Mesodermal cell (in vitro differentiated cells): ENCODE results near the gene DLG5.

ENCODE experiments used
- H3K27ac ChIP-seq: 2 replicates; pipeline ENCODE4 v1.7.0; 2013; ENCODE audit warnings: mild to moderate bottlenecking, low read depth, low read length, moderate library complexity; ENCODE audit not compliant: severe bottlenecking
- H3K36me3 ChIP-seq: 2 replicates; pipeline ENCODE4 v1.7.1; 2013; ENCODE audit warnings: mild to moderate bottlenecking, low read length, moderate library complexity; ENCODE audit not compliant: control insufficient read depth, insufficient read depth
- H3K4me1 ChIP-seq: one replicate; pipeline ENCODE4 v1.7.1; 2013; ENCODE audit warnings: mild to moderate bottlenecking, low read length; ENCODE audit not compliant: insufficient read depth, control insufficient read depth, poor library complexity, severe bottlenecking
- H3K4me3 ChIP-seq: 2 replicates; pipeline ENCODE4 v1.7.0; 2013; ENCODE audit warnings: low read length, control low read depth, mild to moderate bottlenecking; ENCODE audit not compliant: insufficient read depth, poor library complexity, severe bottlenecking; ENCODE audit errors: extremely low read depth
- H3K9me3 ChIP-seq: 2 replicates; pipeline ENCODE4 v1.7.1; 2013; ENCODE audit warnings: mild to moderate bottlenecking, low read length, moderate library complexity; ENCODE audit not compliant: control insufficient read depth
- WGBS, 2 experiments: methylation state at CpG; one replicate each; pipeline ENCODE4 v1.1.5; 2013; ENCODE audit warnings: missing lambda C conversion rate in 2 of 2; ENCODE audit not compliant: insufficient coverage in 2 of 2; 5-methylcytosine and 5-hydroxymethylcytosine counted together

The DLG5 gene

GRCh38 chr10:77833792-77834191, 92.8 kb downstream of the DLG5 start:
- Histone ChIP-seq H3K27ac (no peak overlapping the region), H3K4me1 (peaks cover 13% of the 10 kb centered on the region), H3K36me3 (peaks cover 89% of the 10 kb centered on the region), H3K4me3 (no peak overlapping the region), H3K9me3 (no peaks in the 10 kb centered on the region)
- WGBS, 2 experiments: 94 to 98% methylated on average over 13 of the region's 15 CpGs

GRCh38 chr10:77833225-77833624, 93.3 kb downstream of the DLG5 start:
- Histone ChIP-seq H3K4me3 (no peak overlapping the region), H3K36me3 (peaks cover 92% of the 10 kb centered on the region), H3K4me1 (peaks cover 10% of the 10 kb centered on the region), H3K27ac (no peak overlapping the region), H3K9me3 (no peaks in the 10 kb centered on the region)
- 92 to 100% methylated on average over 6 of the region's 6 CpGs for WGBS, 2 experiments

- Histone ChIP-seq H3K4me3 (no peak overlapping the region), H3K27ac (no peak overlapping the region), H3K36me3 (peaks cover 98% of the 10 kb centered on the region), H3K4me1 (peaks cover 10% of the 10 kb centered on the region), H3K9me3 (no peaks in the 10 kb centered on the region)
- WGBS, 2 experiments: 100% methylated on average over 1 to 2 of the region's 2 CpGs
Observed at GRCh38 chr10:77832238-77832637, 94.3 kb downstream of the DLG5 start.

- 96 to 97% methylated on average over 7 of the region's 10 CpGs for WGBS, 2 experiments
- Histone ChIP-seq H3K9me3 (no peaks in the 10 kb centered on the region), H3K27ac (no peak overlapping the region), H3K36me3 (peaks cover 96% of the 10 kb centered on the region), H3K4me1 (no peaks in the 10 kb centered on the region), H3K4me3 (no peak overlapping the region)
Observed at GRCh38 chr10:77829356-77829755, 97.2 kb downstream of the DLG5 start.

- Histone ChIP-seq H3K36me3 (peaks cover 95% of the 10 kb centered on the region), H3K4me1 (no peaks in the 10 kb centered on the region), H3K9me3 (no peaks in the 10 kb centered on the region), H3K4me3 (no peak overlapping the region), H3K27ac (no peak overlapping the region)
- WGBS, 2 experiments: 100% methylated on average over 1 of the region's 6 CpGs; no CpG with 5 or more reads in 1 of the 2 experiments
Observed at GRCh38 chr10:77828377-77828776, 98.2 kb downstream of the DLG5 start.

GRCh38 chr10:77827366-77827765, 99.2 kb downstream of the DLG5 start:
- 96 to 98% methylated on average over 8 to 9 of the region's 9 CpGs for WGBS, 2 experiments
- Histone ChIP-seq H3K27ac (no peak overlapping the region), H3K4me1 (no peaks in the 10 kb centered on the region), H3K36me3 (peaks cover 92% of the 10 kb centered on the region), H3K9me3 (no peaks in the 10 kb centered on the region), H3K4me3 (no peak overlapping the region)

GRCh38 chr10:77825965-77826364, 100.6 kb downstream of the DLG5 start:
- H3K4me3 ChIP-seq: no peak overlapping the region
- 78 to 93% methylated on average over 5 of the region's 5 CpGs for WGBS, 2 experiments
- H3K27ac ChIP-seq: no peak overlapping the region
- no peaks in the 10 kb centered on the region for H3K9me3 ChIP-seq
- H3K4me1 ChIP-seq: no peaks in the 10 kb centered on the region
- H3K36me3 ChIP-seq: peaks cover 92% of the 10 kb centered on the region

GRCh38 chr10:77824908-77825307, 101.6 kb downstream of the DLG5 start:
- Histone ChIP-seq H3K27ac (no peak overlapping the region), H3K36me3 (peaks cover 91% of the 10 kb centered on the region), H3K4me3 (no peak overlapping the region), H3K9me3 (no peaks in the 10 kb centered on the region), H3K4me1 (no peaks in the 10 kb centered on the region)
- WGBS, 2 experiments: 96 to 98% methylated on average over 5 to 7 of the region's 7 CpGs

GRCh38 chr10:77823811-77824542, 102.6 kb downstream of the DLG5 start:
- H3K36me3 ChIP-seq: peaks cover 90% of the 10 kb centered on the region
- WGBS, 2 experiments: 95% methylated on average over 10 of the region's 10 CpGs
- H3K4me3 ChIP-seq: no peak overlapping the region
- no peaks in the 10 kb centered on the region for H3K4me1 ChIP-seq
- no peaks in the 10 kb centered on the region for H3K9me3 ChIP-seq
- no peak overlapping the region for H3K27ac ChIP-seq

- Histone ChIP-seq H3K36me3 (peaks cover 91% of the 10 kb centered on the region), H3K27ac (no peak overlapping the region), H3K9me3 (no peaks in the 10 kb centered on the region), H3K4me3 (no peak overlapping the region), H3K4me1 (no peaks in the 10 kb centered on the region)
- WGBS, 2 experiments: 94 to 96% methylated on average over 10 to 12 of the region's 12 CpGs
Observed at GRCh38 chr10:77821551-77821950, 105.0 kb downstream of the DLG5 start.

- Histone ChIP-seq H3K36me3 (peaks cover 91% of the 10 kb centered on the region), H3K4me1 (no peaks in the 10 kb centered on the region), H3K4me3 (no peak overlapping the region), H3K27ac (no peak overlapping the region), H3K9me3 (no peaks in the 10 kb centered on the region)
- WGBS, 2 experiments: 94 to 97% methylated on average over 8 to 15 of the region's 15 CpGs
Observed at GRCh38 chr10:77821036-77821435, 105.5 kb downstream of the DLG5 start.
